Measurements from ENCODE around the gene HIRIP3.
"Not testable (repeated sequence)": the region's sequence is repeated elsewhere in the genome, so short reads cannot be mapped to it uniquely, and the experiment has no call there.

Gene HIRIP3

GRCh38 chr16:30018731-30019158, 23.3 kb upstream of the HIRIP3 start:
- Histone ChIP-seq H3K4me1 (ENCODE audit: insufficient read depth, low read length) (peaks cover 16% of the 10 kb centered on the region), H3K79me2 (ENCODE audit: insufficient read depth, low read length) (no peaks in the 10 kb centered on the region), H3K27me3 (ENCODE audit: insufficient read depth, low read length, poor library complexity) (no peaks in the 10 kb centered on the region), H3K4me3 (ENCODE audit: low read depth in 1 of 2, low read length in 2 of 2) (no peak overlapping the region), H3K9ac (ENCODE audit: low read depth, low read length) (no peak overlapping the region), H3K4me2 (ENCODE audit: insufficient read depth, low read length) (no peak overlapping the region), H3K9me3 (ENCODE audit: insufficient read depth, low read length, severe bottlenecking) (no peaks in the 10 kb centered on the region), H2AFZ (ENCODE audit: low read depth, low read length) (no peak overlapping the region), H3K27ac (ENCODE audit: low read length) (no peak overlapping the region), H3K36me3 (ENCODE audit: insufficient read depth, low read length) (no peaks in the 10 kb centered on the region), H4K20me1 (ENCODE audit: insufficient read depth, low read length) (no peaks in the 10 kb centered on the region)
- TF ChIP-seq EZH2 (IDR thresholded peaks at IDR 0.05; ENCODE audit: borderline replicate concordance, low read depth, low read length, severe bottlenecking) (no peak), CTCF (IDR thresholded peaks at IDR 0.05; ENCODE audit: borderline replicate concordance, extremely low read depth, low read length, poor library complexity, severe bottlenecking) (no peak)
- no peak for ATAC-seq (ENCODE audit: insufficient read depth, low read depth)
- no peak for DNase-seq

- not testable (repeated sequence) for H3K27me3 ChIP-seq (ENCODE audit: insufficient read depth, low read length, poor library complexity); H3K4me2 ChIP-seq (ENCODE audit: insufficient read depth, low read length); H3K9me3 ChIP-seq (ENCODE audit: insufficient read depth, low read length, severe bottlenecking); H3K36me3 ChIP-seq (ENCODE audit: insufficient read depth, low read length); DNase-seq; H3K9ac ChIP-seq (ENCODE audit: low read depth, low read length); H3K79me2 ChIP-seq (ENCODE audit: insufficient read depth, low read length); H3K27ac ChIP-seq (ENCODE audit: low read length); H3K4me3 ChIP-seq (ENCODE audit: low read depth in 1 of 2, low read length in 2 of 2); ATAC-seq (ENCODE audit: insufficient read depth, low read depth); H4K20me1 ChIP-seq (ENCODE audit: insufficient read depth, low read length); H2AFZ ChIP-seq (ENCODE audit: low read depth, low read length)
- peaks cover 16% of the 10 kb centered on the region for H3K4me1 ChIP-seq (ENCODE audit: insufficient read depth, low read length)
These were observed 22.5 kb upstream of the HIRIP3 start for GRCh38 chr16:30017937-30018336.

GRCh38 chr16:30017277-30017656, 21.9 kb upstream of the HIRIP3 start:
- ATAC-seq (ENCODE audit: insufficient read depth, low read depth): no peak

More at GRCh38 chr16:30017277-30017656, 21.9 kb upstream of the HIRIP3 start:
- no peak overlapping the region for H2AFZ ChIP-seq (ENCODE audit: low read depth, low read length)
- peaks cover 16% of the 10 kb centered on the region for H3K4me1 ChIP-seq (ENCODE audit: insufficient read depth, low read length)
- no peaks in the 10 kb centered on the region for H3K36me3 ChIP-seq (ENCODE audit: insufficient read depth, low read length)
- no peak for DNase-seq
- no peak overlapping the region for H3K4me3 ChIP-seq (ENCODE audit: low read depth in 1 of 2, low read length in 2 of 2)
- no peak overlapping the region for H3K4me2 ChIP-seq (ENCODE audit: insufficient read depth, low read length)
- H3K27ac ChIP-seq (ENCODE audit: low read length): no peak overlapping the region
- no peaks in the 10 kb centered on the region for H3K79me2 ChIP-seq (ENCODE audit: insufficient read depth, low read length)
- no peaks in the 10 kb centered on the region for H3K27me3 ChIP-seq (ENCODE audit: insufficient read depth, low read length, poor library complexity)
- H3K9ac ChIP-seq (ENCODE audit: low read depth, low read length): no peak overlapping the region
- H4K20me1 ChIP-seq (ENCODE audit: insufficient read depth, low read length): no peaks in the 10 kb centered on the region
- no peak for TF ChIP-seq EZH2 (IDR thresholded peaks at IDR 0.05; ENCODE audit: borderline replicate concordance, low read depth, low read length, severe bottlenecking)
- TF ChIP-seq CTCF (IDR thresholded peaks at IDR 0.05; ENCODE audit: borderline replicate concordance, extremely low read depth, low read length, poor library complexity, severe bottlenecking): no peak
- H3K9me3 ChIP-seq (ENCODE audit: insufficient read depth, low read length, severe bottlenecking): no peaks in the 10 kb centered on the region

Measured in DND-41 (cell line).